ENCODE measurements around the gene PLEKHA7. TPM values are rescaled to one million over a fixed set of nuclear protein-coding genes. Genes with fewer than 3 reads are reported as not detected.

PLEKHA7 gene
- total RNA-seq, 1 donor from 2014 or later, result 25.3 TPM

GRCh38 chr11:16816358-16817270 is 197.6 kb downstream of the PLEKHA7 start:
- no peak for DNase-seq (ENCODE audit: low read depth)
- H3K27me3 ChIP-seq (ENCODE audit: control insufficient read depth, insufficient read depth, low read length), result no peaks in the 10 kb centered on the region
- H3K36me3 ChIP-seq (ENCODE audit: control insufficient read depth, insufficient read depth, low read length), result no peaks in the 10 kb centered on the region
- TF ChIP-seq, protein P1, sequence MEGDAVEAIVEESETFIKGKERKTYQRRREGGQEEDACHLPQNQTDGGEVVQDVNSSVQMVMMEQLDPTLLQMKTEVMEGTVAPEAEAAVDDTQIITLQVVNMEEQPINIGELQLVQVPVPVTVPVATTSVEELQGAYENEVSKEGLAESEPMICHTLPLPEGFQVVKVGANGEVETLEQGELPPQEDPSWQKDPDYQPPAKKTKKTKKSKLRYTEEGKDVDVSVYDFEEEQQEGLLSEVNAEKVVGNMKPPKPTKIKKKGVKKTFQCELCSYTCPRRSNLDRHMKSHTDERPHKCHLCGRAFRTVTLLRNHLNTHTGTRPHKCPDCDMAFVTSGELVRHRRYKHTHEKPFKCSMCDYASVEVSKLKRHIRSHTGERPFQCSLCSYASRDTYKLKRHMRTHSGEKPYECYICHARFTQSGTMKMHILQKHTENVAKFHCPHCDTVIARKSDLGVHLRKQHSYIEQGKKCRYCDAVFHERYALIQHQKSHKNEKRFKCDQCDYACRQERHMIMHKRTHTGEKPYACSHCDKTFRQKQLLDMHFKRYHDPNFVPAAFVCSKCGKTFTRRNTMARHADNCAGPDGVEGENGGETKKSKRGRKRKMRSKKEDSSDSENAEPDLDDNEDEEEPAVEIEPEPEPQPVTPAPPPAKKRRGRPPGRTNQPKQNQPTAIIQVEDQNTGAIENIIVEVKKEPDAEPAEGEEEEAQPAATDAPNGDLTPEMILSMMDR (IDR thresholded peaks at IDR 0.05; ENCODE audit: insufficient read depth, low read length, poor library complexity, severe bottlenecking), result no peak
- no peak overlapping the region for H3K4me3 ChIP-seq (ENCODE audit: low read depth, low read length)

GRCh38 chr11:16815047-16815767 is 199.0 kb downstream of the PLEKHA7 start:
- DNase-seq (ENCODE audit: low read depth), result no peak
- TF ChIP-seq, protein P1 (IDR thresholded peaks at IDR 0.05; ENCODE audit: insufficient read depth, low read length, poor library complexity, severe bottlenecking), result no peak
- no peaks in the 10 kb centered on the region for H3K27me3 ChIP-seq (ENCODE audit: control insufficient read depth, insufficient read depth, low read length)
- no peak overlapping the region for H3K4me3 ChIP-seq (ENCODE audit: low read depth, low read length)
- H3K36me3 ChIP-seq (ENCODE audit: control insufficient read depth, insufficient read depth, low read length), result no peaks in the 10 kb centered on the region

- no peak for DNase-seq (ENCODE audit: low read depth)
- no peaks in the 10 kb centered on the region for H3K27me3 ChIP-seq (ENCODE audit: control insufficient read depth, insufficient read depth, low read length)
- no peak overlapping the region for H3K4me3 ChIP-seq (ENCODE audit: low read depth, low read length)
- TF ChIP-seq, protein P1 (IDR thresholded peaks at IDR 0.05; ENCODE audit: insufficient read depth, low read length, poor library complexity, severe bottlenecking), result no peak
- H3K36me3 ChIP-seq (ENCODE audit: control insufficient read depth, insufficient read depth, low read length), result no peaks in the 10 kb centered on the region
Measured at GRCh38 chr11:16814410-16815046, 199.7 kb downstream of the PLEKHA7 start.

- H3K36me3 ChIP-seq (ENCODE audit: control insufficient read depth, insufficient read depth, low read length), result no peaks in the 10 kb centered on the region
- TF ChIP-seq, protein P1 (IDR thresholded peaks at IDR 0.05; ENCODE audit: insufficient read depth, low read length, poor library complexity, severe bottlenecking), result no peak
- DNase-seq (ENCODE audit: low read depth), result no peak
- no peak overlapping the region for H3K4me3 ChIP-seq (ENCODE audit: low read depth, low read length)
- no peaks in the 10 kb centered on the region for H3K27me3 ChIP-seq (ENCODE audit: control insufficient read depth, insufficient read depth, low read length)
Measured at GRCh38 chr11:16813126-16813525, 201.1 kb downstream of the PLEKHA7 start.

- no peak for DNase-seq (ENCODE audit: low read depth)
- no peak overlapping the region for H3K4me3 ChIP-seq (ENCODE audit: low read depth, low read length)
- TF ChIP-seq, protein P1 (IDR thresholded peaks at IDR 0.05; ENCODE audit: insufficient read depth, low read length, poor library complexity, severe bottlenecking), result no peak
- no peaks in the 10 kb centered on the region for H3K36me3 ChIP-seq (ENCODE audit: control insufficient read depth, insufficient read depth, low read length)
- no peaks in the 10 kb centered on the region for H3K27me3 ChIP-seq (ENCODE audit: control insufficient read depth, insufficient read depth, low read length)
Measured at GRCh38 chr11:16812274-16812673, 201.9 kb downstream of the PLEKHA7 start.
